HG03565 (cell line): ENCODE measurements around the gene SH3BP5L.

Experiments
- ATAC-seq: cut with Tn5 transposase; IDR thresholded peaks from one replicate; pipeline ENCODE4 v1.9.1; 2021; ENCODE audit warnings: mild to moderate bottlenecking, moderate library complexity; ENCODE audit not compliant: unreplicated experiment

The SH3BP5L gene

DNA sequence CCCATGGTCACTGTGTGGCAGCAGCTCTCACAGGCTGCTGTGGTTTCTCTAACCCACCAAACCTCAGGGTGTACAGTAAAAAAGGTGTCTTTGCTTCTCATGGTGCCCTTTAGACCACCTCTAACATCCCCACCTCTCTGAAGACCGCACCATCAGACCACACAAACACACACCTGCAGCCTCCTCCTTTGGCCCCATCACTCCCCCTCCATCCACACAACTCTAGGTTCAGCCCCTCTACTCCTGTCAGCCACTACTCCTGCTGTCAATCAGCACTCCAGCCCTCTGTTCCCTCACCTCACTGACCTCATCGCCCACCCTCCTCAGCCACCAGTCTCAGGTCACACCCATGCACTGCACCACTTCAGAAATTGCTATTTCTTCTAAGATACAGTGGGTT, 25.7 kb upstream of the SH3BP5L start:
- ATAC-seq, result no peak

DNA sequence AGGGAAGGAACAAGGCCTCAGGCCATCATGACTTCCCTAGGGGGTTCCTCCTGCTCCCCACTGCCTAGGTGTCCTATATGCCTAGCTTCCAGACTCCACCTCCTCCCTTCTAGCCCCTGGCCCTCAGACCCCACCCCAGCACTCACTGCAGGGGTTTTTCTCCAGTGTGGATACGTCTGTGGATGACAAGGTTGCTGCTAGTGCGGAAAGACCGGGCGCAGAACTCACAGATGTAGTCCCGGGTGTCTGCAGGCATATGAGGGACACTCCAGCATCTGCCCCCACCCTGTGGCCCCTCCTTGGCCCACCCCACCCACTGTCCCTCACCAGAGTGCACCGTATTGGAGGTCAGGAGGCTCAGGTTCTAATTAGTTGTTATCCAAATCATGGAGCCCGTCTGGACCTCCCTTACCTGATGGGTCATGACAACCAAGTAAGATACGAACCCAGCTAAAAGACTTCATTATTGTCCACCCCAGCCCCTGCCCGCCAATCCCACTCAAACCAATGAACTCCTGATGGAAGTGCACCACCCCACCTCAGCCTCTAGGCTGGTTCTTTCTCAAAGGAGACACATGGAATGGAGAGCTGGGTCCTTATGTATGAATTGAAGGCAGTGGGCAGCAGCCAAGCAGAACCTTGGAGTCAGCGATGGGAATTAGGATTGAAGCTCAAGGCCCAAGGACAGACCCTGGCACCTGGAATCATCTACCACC, 25.0 kb upstream of the SH3BP5L start:
- ATAC-seq, result no peak

DNA sequence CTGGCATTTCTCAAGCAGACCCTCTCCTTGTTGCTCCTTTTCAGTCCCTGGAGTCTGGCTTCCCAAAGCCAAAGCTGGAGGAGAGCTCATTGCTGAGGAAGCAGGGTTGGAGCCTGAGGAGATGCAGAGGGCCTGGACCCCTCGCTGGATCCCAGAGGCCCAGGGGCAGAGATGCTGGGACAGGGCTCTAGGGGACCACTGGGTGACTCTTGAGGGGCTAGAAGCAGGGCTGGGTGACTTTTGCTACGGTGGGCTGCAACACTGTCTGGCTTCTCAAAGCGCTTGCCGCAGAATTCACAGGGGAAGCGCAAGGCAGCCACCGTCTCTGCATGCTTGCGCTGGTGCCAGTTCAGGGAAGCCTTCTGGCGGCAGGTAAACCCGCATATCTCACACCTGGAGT, 24.4 kb upstream of the SH3BP5L start:
- no peak for ATAC-seq

DNA sequence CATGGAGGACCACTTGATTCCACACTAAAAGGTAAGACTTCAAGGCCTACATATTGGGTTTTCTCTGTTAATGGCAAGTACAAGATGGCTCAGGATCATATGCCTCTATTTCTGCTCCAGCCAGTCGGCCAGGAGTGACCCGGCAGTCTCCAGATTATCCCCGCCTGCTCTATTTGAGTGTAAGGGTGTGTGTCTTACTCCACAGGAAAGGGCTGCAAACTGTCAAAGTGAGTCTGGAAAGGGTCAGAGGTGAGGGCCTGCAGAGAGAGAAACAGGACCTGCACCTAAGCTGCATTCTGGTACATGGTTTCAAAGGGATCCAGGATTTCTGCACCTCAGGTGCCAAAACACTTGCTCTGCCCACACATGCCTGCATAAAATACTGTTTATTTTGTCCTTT, 23.9 kb upstream of the SH3BP5L start:
- no peak for ATAC-seq

DNA sequence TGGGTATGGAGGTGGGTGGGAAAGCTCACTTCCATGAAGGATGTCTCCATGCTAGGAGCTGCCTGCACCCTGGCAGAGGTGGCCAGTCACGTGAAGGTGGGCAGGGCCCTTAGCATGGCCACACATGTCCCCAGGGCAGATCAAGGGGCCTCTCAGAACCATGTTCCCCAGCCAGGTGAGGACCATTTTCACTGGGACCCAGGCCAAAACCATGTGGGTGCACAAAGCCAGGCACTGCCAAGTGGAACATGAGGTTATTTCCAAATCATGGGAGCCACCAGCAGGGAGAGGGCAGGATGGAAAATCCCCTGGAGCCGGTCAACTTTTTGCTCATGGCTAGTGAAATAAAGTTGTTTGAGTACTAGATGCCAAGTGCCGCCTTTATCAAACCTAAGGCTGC, 23.4 kb upstream of the SH3BP5L start:
- ATAC-seq, result no peak

DNA sequence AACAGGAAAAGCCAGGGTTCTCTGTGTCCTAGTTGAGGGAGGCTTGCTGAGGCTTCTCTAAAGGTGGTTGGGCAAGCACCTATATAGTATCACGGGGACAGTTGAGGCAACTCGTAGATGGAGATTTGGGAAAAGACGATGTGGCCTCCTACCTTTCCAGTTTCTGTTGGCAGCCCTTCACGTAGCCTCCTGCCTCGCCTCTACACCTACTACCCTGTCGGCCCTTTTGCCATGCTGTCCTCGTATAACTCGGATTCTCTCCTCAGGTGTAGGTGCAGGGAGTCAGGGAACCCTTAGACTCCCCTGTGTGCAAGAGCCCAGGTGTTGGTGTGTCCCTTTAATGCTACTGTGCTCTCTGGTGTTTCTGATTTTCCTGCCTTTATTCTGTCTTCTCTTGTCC, 22.9 kb upstream of the SH3BP5L start:
- no peak for ATAC-seq

DNA sequence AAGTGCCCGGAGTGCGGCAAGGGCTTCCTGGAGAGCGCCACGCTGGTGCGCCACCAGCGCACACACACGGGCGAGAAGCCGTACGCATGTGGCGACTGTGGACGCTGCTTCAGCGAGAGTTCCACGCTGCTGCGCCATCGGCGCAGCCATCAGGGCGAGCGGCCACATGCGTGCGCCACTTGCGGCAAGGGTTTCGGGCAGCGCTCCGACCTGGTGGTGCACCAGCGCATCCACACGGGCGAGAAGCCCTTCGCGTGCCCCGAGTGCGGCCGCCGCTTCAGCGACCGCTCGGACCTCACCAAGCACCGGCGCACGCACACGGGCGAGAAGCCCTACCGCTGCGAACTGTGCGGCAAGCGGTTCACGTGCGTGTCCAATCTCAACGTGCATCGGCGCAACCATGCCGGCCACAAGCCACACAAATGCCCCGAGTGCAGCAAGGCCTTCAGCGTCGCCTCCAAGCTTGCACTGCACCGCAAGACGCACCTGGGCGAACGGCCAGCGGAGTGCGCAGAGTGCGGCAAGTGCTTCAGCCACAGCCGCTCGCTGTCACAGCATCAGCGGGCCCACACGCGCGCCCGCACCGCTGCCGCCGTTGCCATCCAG, 22.3 kb upstream of the SH3BP5L start:
- no peak for ATAC-seq

DNA sequence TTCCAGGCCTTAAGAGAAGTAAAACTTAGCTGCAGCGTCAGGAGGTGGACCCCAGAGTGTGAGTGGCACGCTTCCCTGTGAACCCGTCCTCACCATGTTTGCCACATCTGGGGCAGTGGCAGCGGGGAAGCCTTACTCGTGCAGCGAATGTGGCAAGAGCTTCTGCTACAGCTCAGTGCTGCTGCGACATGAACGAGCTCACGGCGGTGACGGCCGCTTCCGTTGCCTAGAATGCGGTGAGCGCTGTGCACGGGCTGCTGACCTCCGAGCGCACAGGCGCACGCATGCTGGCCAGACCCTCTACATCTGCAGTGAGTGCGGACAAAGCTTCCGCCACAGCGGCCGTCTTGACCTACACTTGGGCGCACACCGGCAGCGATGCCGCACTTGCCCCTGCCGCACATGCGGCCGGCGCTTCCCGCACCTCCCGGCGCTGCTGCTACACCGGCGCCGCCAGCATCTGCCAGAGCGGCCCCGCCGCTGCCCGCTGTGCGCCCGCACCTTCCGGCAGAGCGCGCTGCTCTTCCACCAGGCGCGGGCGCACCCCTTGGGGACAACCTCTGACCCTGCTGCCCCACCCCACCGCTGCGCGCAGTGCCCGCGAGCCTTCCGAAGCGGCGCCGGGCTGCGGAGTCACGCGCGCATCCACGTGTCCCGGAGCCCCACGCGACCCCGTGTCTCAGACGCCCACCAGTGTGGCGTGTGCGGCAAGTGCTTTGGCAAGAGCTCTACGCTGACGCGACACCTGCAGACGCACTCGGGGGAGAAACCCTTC, 21.7 kb upstream of the SH3BP5L start:
- ATAC-seq, result no peak

DNA sequence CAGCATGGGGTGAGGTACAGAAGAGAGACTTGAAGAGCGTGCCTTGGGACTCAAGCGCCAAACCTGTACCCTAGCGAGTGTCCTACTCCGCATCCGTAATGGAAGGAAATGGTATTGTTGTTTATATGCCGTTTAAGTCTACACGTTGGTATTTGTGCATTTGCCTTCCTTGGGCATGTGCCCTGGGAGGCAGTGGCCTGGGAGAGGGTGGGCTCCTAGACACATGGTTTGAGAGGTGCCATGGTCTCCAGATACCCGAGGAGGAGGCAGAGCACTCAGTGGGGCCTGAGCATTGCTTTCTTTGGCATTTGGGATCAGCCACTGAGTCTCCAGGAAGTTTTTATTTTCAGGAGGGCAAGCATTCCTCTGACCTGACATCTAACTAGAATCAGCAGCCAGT, 18.8 kb upstream of the SH3BP5L start:
- ATAC-seq, result no peak

DNA sequence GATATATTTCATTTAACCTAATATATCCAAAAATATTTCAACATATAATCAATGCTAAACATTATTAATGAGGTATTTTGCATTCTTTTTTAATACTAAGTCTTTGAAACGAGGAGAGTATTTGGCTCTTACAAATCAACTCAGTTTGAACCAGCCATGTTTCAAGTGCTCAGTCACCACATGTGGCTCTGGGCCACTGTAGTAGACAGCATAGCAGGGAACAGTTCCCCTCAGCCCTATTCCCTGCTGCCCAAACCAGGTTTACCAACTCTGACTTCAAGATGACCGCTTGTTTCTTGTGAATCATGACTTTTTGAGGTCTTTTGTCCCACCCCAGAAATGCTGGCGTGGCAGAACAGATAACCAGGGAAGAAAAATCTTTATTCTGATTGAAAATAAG, 18.0 kb upstream of the SH3BP5L start:
- ATAC-seq, result no peak

DNA sequence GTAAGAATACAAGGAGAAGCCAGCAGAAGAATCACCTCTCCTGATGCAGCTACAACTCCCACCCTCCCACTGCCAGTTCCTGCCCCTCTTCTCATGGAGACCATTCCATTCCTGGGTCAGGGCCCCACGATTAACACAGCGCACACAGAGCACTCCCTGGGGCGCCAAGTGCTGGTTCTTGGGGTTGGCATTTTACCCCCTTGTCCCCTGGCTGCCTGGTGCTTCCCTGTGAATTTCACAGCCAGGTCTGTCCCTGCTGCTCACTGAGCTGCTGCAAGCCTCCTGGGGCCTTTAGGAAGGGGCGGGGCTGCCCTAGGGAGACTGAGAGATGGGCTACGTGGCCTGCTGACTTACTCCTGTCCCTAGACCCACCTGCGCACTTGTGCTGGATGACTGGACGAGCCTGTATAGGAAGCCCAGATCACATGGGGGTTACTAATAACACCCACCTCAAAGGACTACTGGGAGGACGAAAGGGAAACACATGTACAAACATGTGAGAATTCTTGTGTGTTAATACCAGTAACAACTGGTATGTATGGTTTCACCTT, 17.1 kb upstream of the SH3BP5L start:
- ATAC-seq, result peak; percentile 35

DNA sequence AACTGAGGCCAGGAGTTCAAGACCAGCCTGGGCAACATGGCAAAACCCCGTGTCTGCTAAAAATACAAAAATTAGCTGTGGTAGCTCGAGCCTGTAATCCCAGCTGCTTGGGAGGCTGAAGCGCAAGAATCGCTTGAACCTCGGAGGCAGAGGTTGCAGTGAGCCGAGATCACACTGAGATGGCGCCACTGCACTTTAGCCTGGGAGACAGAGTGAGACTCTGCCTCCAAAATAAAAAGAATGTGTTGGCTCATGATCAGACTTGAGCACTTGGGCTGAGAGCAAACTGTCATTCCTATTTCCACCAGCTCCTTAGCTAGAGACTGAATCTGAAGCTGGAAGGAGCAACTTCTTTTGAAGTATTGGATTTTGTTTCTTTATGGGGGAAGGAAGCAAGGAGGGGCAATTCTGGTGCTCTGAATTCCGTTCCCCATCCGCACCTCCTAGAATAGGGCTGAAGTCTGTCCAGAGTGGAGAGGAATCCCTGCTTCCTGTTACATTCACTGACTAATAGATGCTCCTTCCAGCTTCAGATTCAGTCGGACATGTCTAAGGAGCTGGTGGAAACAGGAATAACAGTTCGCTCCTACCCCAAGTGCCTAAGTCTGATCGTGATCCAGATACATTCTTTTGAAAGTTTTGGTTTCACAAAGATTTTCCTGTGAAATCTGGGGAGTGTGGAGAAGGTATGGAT, 16.1 kb upstream of the SH3BP5L start:
- ATAC-seq, result no peak

DNA sequence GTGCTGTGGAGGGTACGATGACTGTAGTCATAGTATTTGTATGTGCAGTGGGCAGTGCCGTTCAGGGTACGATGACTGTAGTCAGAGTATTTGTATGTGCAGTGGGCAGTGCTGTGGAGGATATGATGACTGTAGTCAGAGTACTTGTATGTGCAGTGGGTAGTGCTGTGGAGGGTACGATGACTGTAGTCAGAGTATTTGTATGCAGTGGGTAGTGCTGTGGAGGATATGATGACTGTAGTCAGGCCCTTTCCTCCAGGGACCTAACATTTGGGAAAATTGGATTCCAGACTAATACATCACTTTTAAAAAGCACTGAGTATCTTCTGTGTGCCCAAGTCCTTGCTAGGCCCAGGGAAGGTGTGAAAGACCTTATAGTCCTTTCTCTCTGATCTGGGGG, 15.2 kb upstream of the SH3BP5L start:
- ATAC-seq, result no peak

DNA sequence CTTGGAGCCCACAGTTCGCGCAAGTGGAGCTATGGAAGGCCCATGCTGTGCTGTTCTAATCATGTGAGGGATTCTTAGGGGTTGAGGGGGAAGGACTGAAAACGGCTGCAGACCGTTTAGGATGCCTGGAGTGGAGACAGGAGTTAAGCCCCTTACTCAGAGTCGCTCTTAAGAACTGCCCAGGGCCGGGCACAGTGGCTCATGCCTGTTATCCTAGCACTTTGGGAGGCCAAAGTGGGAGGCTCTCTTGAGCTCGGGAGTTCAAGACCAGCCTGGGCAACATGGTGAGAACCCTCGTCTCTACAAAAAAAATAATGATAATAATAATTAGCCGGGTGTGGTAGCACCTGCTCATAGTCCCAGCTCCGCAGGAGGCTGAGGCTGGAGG, 13.4 kb upstream of the SH3BP5L start:
- ATAC-seq, result no peak

DNA sequence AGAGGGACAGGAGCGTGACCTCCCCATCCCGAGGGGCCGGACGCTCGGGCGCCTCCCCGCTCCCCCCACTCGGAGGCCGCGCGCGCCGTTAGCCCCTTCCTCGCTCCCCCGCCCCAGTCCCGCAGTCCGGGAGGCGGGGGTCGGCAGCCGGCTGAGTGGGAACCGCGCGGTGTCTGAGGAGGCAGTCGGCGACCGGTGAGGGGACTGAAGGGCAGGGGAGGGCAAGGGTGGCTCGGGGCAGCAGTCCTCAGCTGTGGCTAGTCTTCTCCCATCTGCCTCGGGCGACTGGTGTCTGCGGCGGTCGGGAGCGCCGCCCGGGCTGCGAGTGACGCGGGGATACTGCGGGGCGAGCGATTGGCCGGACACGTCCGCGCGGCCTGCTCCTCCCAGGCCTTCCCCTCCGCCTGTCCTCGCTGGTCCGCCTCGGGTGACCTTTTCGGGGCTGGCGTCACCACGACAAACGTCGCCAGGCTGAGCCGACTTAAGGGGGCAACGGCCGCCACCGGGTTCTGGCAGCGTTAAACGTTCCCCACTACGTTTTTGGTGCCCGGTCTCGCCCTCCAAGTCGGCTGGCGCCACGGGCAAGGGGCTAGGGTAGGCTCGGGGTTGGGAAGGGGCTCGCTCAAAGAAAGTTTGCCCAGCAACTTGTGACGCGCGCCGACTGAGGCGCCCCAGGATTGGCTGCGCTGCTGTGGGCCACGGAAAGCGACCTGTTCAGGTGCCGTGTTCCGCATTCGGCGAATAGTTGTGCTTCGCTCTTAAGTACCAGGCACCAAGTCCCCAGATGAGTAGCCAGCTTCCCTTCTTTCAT, 12.8 kb upstream of the SH3BP5L start:
- ATAC-seq, result peak; percentile 40

DNA sequence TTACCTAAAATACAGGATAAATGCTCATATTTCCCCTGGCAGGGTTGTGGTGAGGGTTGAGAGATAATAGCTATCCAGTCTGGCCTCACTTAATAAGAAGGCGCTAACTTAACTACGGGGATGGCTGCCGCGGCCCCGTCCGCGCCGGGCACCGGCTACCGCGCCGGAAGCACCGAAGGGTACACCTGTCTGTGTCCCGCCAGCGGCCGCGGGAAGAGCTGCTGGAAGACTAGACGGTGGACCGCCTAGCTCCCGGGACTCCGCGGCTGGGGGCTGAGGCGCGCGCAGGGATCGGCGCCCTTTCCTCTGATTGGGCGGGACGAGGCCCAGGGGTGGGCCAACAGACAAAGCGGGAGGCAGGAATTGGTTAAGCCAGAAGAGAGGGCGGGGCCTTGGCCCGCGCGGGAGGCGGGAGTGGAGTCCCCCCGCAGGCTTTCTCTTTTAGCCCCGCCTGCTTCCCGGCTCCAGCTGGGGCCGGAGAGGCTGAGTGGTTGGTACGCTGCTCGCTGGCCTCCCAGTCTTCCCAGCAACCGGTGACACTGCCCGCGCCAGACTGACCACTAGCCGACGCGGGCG, 12.2 kb upstream of the SH3BP5L start, which contains the start of gene ZNF672:
Gene ZNF672 (plus strand): TSS at position 444 of the 576 bp plus-strand sequence. CDS start 9,051 bp downstream, outside the sequence.
- peak; percentile 80 for ATAC-seq

DNA sequence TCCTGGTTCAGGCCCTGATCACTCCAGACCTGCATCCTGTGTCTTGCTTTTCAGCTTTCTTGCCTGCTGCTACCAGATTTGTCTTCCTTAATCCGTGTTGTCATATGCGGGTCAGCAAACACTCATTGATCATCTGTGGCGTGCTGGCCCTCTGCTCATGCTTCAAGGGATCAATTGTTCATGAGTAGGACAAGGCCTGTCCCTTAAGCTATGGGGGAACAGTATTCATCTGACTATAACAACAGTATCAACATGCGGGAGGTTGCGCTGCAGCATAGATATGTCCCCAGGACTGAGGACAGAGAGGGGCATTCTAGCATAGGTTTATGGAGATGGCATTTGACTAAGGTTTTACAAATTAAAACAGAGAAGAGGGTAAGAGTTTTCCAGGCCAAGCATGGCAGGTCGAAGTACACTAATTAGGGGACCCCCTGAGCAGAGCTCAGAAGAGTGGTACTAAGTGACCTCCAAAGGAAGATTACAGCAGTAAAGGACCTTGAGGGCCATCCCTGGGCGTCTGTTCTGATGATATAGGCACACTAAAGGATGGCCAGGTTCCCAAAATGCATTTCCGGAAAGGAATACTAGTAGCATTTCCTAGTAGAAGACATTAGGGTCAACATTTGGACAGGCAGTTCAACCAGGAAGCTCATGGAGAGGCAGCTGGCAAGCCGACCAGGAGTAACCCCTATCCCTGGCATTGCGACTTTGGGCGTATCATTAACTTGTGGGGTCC, 11.5 kb upstream of the SH3BP5L start:
- ATAC-seq, result no peak

DNA sequence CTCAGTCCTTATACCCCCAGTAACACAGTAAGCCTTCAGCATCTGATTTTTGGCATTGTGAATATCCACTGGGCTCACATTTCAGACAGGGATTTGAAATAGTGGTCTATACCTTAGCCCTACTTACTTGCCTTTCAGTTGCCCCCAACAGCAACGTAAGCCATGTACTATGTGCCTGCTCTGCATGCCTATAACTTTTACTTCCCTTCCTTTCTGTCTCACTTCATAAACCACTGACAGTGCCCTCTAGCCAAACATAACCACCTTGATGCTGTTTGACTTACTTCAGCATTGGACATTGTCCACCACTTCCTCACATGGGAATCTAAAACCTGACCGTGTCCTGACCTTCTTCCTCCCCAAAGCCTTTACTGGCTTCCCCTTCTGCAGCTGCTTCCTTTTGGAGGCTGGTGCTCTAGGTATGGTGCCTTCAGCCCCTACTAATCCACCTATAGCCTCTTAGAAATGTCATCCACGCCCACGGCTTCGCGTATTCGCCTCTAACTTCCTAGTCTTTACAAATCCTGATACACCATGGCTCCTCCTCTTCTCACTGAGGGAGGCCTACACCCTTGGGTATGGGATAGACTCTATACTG, 8.7 kb upstream of the SH3BP5L start:
- ATAC-seq, result no peak

DNA sequence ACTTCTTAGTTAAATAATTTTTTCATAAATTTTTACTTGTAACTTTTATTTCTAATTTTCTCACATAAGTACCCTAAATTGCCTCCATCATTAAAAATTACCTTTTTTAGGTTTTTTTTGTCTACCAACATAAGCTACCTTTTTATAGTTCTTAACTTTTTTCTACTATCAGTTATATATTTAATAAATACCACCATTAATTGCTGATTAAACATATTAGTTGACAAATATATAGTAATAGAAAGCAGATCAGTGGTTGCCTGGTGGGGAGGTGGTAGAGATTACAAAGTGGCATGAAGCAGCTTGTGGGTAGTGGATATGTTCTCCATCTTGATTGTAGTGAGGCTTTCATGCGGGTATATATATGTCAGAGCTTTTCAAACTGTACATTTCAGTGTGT, 6.1 kb upstream of the SH3BP5L start:
- no peak for ATAC-seq
